ENCODE results near the gene RASL11B.

RASL11B gene

GRCh38 chr4:52914051-52914605 is 52.0 kb downstream of the RASL11B start:
- no peak for DNase-seq (ENCODE audit: low read depth in 2 of 2, low spot score in 1 of 2)

GRCh38 chr4:52915191-52915590 is 53.1 kb downstream of the RASL11B start:
- no peak for DNase-seq (ENCODE audit: low read depth in 2 of 2, low spot score in 1 of 2)

GRCh38 chr4:52915730-52916300 is 53.7 kb downstream of the RASL11B start:
- DNase-seq (ENCODE audit: low read depth in 2 of 2, low spot score in 1 of 2), result no peak

All from stimulated activated CD8-positive, alpha-beta memory T cell treated with anti-CD3 and anti-CD28 coated beads, Interleukin-4, amount 100 ng/mL, for 4 hours (primary cell).